ENCODE results near the gene TSPO. TPM values are rescaled to one million over a fixed set of nuclear protein-coding genes. Genes with fewer than 3 reads are reported as not detected.

TSPO gene
- polyA plus RNA-seq, 3 donors = 491 to 2,663 (median 2,230) TPM

DNA sequence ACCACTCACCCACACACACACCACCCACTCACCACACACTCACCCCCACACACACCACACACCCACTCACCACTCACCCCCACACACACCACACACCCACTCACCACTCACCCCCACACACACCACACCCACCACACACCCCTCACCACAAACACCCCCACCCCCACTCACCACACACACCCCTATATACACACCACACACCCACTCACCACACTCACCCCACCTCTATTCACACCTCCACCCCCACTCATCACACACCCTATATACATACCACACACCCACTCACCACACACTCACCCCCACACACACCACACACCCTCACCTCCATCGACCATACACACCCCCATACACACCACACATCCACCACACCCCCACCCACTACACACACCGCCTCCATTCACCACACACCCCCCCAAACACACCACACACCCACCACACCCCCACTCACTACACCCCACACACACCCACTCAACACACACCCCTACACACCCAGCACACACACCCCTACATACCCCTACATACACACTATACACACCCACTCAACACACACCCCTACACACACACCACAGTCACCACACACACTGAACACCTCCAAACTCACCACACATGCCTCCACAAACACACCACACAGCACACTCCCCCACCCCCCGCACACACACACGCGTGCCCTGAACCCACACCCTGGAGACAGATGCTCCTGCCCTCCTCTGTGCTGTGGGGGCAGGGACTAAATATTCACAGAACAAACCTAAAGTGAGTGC, 54.6 kb downstream of the TSPO start:
- Histone ChIP-seq H3K27ac (ENCODE audit: low read depth in 1 of 2, low read length in 2 of 2) (no peak overlapping the region), H3K27me3 (ENCODE audit: control insufficient read depth in 2 of 2, insufficient read depth in 2 of 2, low read length in 2 of 2) (no peaks in the 10 kb centered on the region), H3K9ac (ENCODE audit: insufficient read depth, low read length, poor library complexity, severe bottlenecking) (no peak overlapping the region), H4K20me1 (ENCODE audit: insufficient read depth, low read length) (no peaks in the 10 kb centered on the region), H3K9me3 (replicated peaks in 1 of 2; ENCODE audit: control insufficient read depth in 1 of 2, insufficient read depth in 1 of 2, low read length in 2 of 2) (no peaks in the 10 kb centered on the region), H3K4me1 (ENCODE audit: control insufficient read depth in 1 of 2, insufficient read depth in 2 of 2, low read length in 2 of 2) (no peaks in the 10 kb centered on the region), H3K36me3 (replicated peaks in 1 of 2; ENCODE audit: control insufficient read depth in 1 of 2, insufficient read depth in 2 of 2, low read length in 2 of 2) (no peaks in the 10 kb centered on the region), H2AFZ (ENCODE audit: insufficient read depth, low read depth, low read length, poor library complexity, severe bottlenecking) (no peak overlapping the region), H3K4me2 (replicated peaks; ENCODE audit: extremely low read depth, low read length, poor library complexity, severe bottlenecking) (no peak overlapping the region), H3K79me2 (ENCODE audit: insufficient read depth, low read length) (no peaks in the 10 kb centered on the region), H3K4me3 (replicated peaks in 1 of 3; ENCODE audit: low read depth in 2 of 3, low read length in 3 of 3) (no peak overlapping the region)
- H3K36me3 Mint-ChIP-seq = no peaks in the 10 kb centered on the region
- H3K27ac Mint-ChIP-seq = no peak overlapping the region
- TF ChIP-seq CTCF (IDR thresholded peaks at IDR 0.05) = no peak
- peaks cover 2% of the 10 kb centered on the region for H3K4me1 Mint-ChIP-seq
- WGBS (ENCODE audit: insufficient coverage) = 88% methylated on average over 2 of the region's 5 CpGs
- no peak for DNase-seq
- H3K27me3 Mint-ChIP-seq (ENCODE audit: low read depth in 3 of 3) = peaks cover 0 to 10% (median 2%) of the 10 kb centered on the region in 3 donors
- H3K4me3 Mint-ChIP-seq = no peak overlapping the region
- peaks cover 0 to 4% (median 0%) of the 10 kb centered on the region in 7 donors for H3K9me3 Mint-ChIP-seq
- intact Hi-C loops (cut with micrococcal nuclease) = no loop called here

- no peaks in the 10 kb centered on the region for H3K9me3 ChIP-seq (replicated peaks in 1 of 2; ENCODE audit: control insufficient read depth in 1 of 2, insufficient read depth in 1 of 2, low read length in 2 of 2)
- H3K4me1 ChIP-seq (ENCODE audit: control insufficient read depth in 1 of 2, insufficient read depth in 2 of 2, low read length in 2 of 2) = no peaks in the 10 kb centered on the region
- no peak overlapping the region for H2AFZ ChIP-seq (ENCODE audit: insufficient read depth, low read depth, low read length, poor library complexity, severe bottlenecking)
- no peak overlapping the region for H3K4me3 ChIP-seq (replicated peaks in 1 of 3; ENCODE audit: low read depth in 2 of 3, low read length in 3 of 3)
- WGBS (ENCODE audit: insufficient coverage) = 45% methylated on average over 21 of the region's 23 CpGs
- no peaks in the 10 kb centered on the region for H4K20me1 ChIP-seq (ENCODE audit: insufficient read depth, low read length)
- no peak overlapping the region for H3K9ac ChIP-seq (ENCODE audit: insufficient read depth, low read length, poor library complexity, severe bottlenecking)
- Mint-ChIP-seq H3K9me3 (peaks cover 0 to 2% (median 0%) of the 10 kb centered on the region in 7 donors), H3K27ac (no peak overlapping the region), H3K4me3 (no peak overlapping the region), H3K36me3 (no peaks in the 10 kb centered on the region), H3K4me1 (peaks cover 2% of the 10 kb centered on the region), H3K27me3 (ENCODE audit: low read depth in 3 of 3) (peaks cover 0 to 10% (median 2%) of the 10 kb centered on the region in 3 donors)
- no peak for DNase-seq
- no peaks in the 10 kb centered on the region for H3K36me3 ChIP-seq (replicated peaks in 1 of 2; ENCODE audit: control insufficient read depth in 1 of 2, insufficient read depth in 2 of 2, low read length in 2 of 2)
- H3K79me2 ChIP-seq (ENCODE audit: insufficient read depth, low read length) = no peaks in the 10 kb centered on the region
- no peak for TF ChIP-seq CTCF (IDR thresholded peaks at IDR 0.05)
- no peak overlapping the region for H3K27ac ChIP-seq (ENCODE audit: low read depth in 1 of 2, low read length in 2 of 2)
- intact Hi-C loops (cut with micrococcal nuclease) = no loop called here
- H3K27me3 ChIP-seq (ENCODE audit: control insufficient read depth in 2 of 2, insufficient read depth in 2 of 2, low read length in 2 of 2) = no peaks in the 10 kb centered on the region
- no peak overlapping the region for H3K4me2 ChIP-seq (replicated peaks; ENCODE audit: extremely low read depth, low read length, poor library complexity, severe bottlenecking)
Observed at GRCh38 chr22:43206509-43207161, 55.3 kb downstream of the TSPO start.
